ENCODE results near the gene PDE6H. TPM values are rescaled to one million over a fixed set of nuclear protein-coding genes. Genes with fewer than 3 reads are reported as not detected.

PDE6H gene
- total RNA-seq, 1 donor from 2014 or later = not detected

- TF ChIP-seq, protein P1, sequence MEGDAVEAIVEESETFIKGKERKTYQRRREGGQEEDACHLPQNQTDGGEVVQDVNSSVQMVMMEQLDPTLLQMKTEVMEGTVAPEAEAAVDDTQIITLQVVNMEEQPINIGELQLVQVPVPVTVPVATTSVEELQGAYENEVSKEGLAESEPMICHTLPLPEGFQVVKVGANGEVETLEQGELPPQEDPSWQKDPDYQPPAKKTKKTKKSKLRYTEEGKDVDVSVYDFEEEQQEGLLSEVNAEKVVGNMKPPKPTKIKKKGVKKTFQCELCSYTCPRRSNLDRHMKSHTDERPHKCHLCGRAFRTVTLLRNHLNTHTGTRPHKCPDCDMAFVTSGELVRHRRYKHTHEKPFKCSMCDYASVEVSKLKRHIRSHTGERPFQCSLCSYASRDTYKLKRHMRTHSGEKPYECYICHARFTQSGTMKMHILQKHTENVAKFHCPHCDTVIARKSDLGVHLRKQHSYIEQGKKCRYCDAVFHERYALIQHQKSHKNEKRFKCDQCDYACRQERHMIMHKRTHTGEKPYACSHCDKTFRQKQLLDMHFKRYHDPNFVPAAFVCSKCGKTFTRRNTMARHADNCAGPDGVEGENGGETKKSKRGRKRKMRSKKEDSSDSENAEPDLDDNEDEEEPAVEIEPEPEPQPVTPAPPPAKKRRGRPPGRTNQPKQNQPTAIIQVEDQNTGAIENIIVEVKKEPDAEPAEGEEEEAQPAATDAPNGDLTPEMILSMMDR (conservative IDR thresholded peaks at IDR 0.05) = no peak
- H3K27ac Mint-ChIP-seq (ENCODE audit: unreplicated experiment) = no peak overlapping the region
- no peaks in the 10 kb centered on the region for H3K27me3 Mint-ChIP-seq (ENCODE audit: low read depth)
- DNase-seq (ENCODE audit: low read depth, low spot score) = no peak
- H3K4me3 Mint-ChIP-seq = no peak overlapping the region
- H3K36me3 Mint-ChIP-seq (ENCODE audit: low read depth) = no peaks in the 10 kb centered on the region
- peaks cover under 1% of the 10 kb centered on the region for H3K4me1 Mint-ChIP-seq
- peaks cover 7% of the 10 kb centered on the region for H3K9me3 Mint-ChIP-seq
Observed at GRCh38 chr12:14989790-14990189, 16.9 kb downstream of the PDE6H start.

GRCh38 chr12:14991069-14991468 is 18.2 kb downstream of the PDE6H start:
- TF ChIP-seq, protein P1 (conservative IDR thresholded peaks at IDR 0.05) = no peak
- Mint-ChIP-seq H3K4me1 (no peaks in the 10 kb centered on the region), H3K4me3 (no peak overlapping the region), H3K27me3 (ENCODE audit: low read depth) (no peaks in the 10 kb centered on the region), H3K9me3 (peaks cover 7% of the 10 kb centered on the region), H3K27ac (ENCODE audit: unreplicated experiment) (no peak overlapping the region), H3K36me3 (ENCODE audit: low read depth) (no peaks in the 10 kb centered on the region)
- DNase-seq (ENCODE audit: low read depth, low spot score) = no peak

DNA sequence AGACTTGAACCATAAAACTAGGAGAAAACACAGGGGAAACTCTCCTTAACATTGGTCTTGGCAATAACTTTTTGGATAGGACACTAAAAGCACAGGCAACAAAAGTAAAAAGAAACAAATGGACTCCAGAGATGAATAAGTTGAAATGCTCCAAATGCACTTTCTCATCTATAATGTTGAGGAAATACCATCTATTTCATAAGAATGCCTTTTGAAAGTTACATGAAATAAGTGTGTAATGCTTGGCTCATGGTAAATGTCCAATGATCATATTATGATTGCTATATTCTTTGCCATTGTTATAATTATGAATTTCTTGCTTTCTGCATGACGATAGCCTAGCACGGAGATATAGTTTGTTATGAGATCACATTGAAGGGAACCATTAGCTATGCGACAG is 19.8 kb downstream of the PDE6H start:
- H3K9me3 Mint-ChIP-seq = peaks cover 7% of the 10 kb centered on the region
- no peak for DNase-seq (ENCODE audit: low read depth, low spot score)
- no peak overlapping the region for H3K4me3 Mint-ChIP-seq
- TF ChIP-seq, protein P1 (conservative IDR thresholded peaks at IDR 0.05) = no peak
- no peak overlapping the region for H3K27ac Mint-ChIP-seq (ENCODE audit: unreplicated experiment)
- H3K27me3 Mint-ChIP-seq (ENCODE audit: low read depth) = no peaks in the 10 kb centered on the region
- no peaks in the 10 kb centered on the region for H3K4me1 Mint-ChIP-seq
- no peaks in the 10 kb centered on the region for H3K36me3 Mint-ChIP-seq (ENCODE audit: low read depth)

GRCh38 chr12:14993117-14993516 is 20.3 kb downstream of the PDE6H start:
- Mint-ChIP-seq H3K4me3 (no peak overlapping the region), H3K9me3 (peaks cover 7% of the 10 kb centered on the region), H3K36me3 (ENCODE audit: low read depth) (no peaks in the 10 kb centered on the region), H3K4me1 (no peaks in the 10 kb centered on the region), H3K27me3 (ENCODE audit: low read depth) (no peaks in the 10 kb centered on the region), H3K27ac (ENCODE audit: unreplicated experiment) (no peak overlapping the region)
- TF ChIP-seq, protein P1 (conservative IDR thresholded peaks at IDR 0.05) = no peak
- DNase-seq (ENCODE audit: low read depth, low spot score) = no peak

DNA sequence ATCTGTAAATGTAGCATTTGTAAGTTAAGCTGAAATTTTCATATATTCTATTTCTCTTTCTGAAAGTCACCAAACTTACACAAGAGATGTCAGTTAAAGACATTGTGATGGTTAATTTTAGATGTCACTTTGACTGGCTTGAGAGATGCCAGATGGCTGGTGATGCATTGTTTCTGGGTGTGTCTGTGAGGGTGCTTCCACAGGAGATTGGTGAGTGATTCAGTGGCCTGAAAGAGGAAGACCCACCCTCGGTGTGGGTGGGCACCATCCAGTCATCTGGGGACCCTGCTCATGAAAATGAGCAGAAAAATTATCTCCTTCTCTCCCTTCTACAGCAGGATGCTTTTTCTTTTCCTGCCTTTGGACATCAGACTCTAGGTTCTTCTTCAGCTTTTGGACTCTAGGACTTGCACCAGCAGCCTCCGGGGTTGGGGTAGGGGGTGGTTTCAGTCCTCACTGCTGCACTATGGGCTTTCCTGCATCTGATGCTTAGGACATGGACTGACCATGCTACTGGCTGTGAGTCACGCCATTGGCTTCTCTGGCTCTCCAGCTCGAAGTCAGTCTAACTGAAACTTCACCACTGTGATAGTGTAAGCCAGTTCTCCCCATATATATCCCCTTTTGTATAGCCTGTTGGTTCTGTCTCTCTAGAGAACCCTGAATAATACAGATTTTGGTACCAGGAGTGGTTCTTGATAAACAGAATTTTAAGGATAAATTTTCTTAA is 20.9 kb downstream of the PDE6H start:
- TF ChIP-seq, protein P1 (conservative IDR thresholded peaks at IDR 0.05) = no peak
- H3K27me3 Mint-ChIP-seq (ENCODE audit: low read depth) = no peaks in the 10 kb centered on the region
- H3K4me1 Mint-ChIP-seq = no peaks in the 10 kb centered on the region
- H3K9me3 Mint-ChIP-seq = peaks cover 4% of the 10 kb centered on the region
- no peaks in the 10 kb centered on the region for H3K36me3 Mint-ChIP-seq (ENCODE audit: low read depth)
- H3K4me3 Mint-ChIP-seq = no peak overlapping the region
- DNase-seq (ENCODE audit: low read depth, low spot score) = no peak
- H3K27ac Mint-ChIP-seq (ENCODE audit: unreplicated experiment) = no peak overlapping the region

Measured in neural crest cell (in vitro differentiated cells).